ENCODE data around the gene ZNF425. TPM values are rescaled to one million over a fixed set of nuclear protein-coding genes. Genes with fewer than 3 reads are reported as not detected.

Gene ZNF425, protein sequence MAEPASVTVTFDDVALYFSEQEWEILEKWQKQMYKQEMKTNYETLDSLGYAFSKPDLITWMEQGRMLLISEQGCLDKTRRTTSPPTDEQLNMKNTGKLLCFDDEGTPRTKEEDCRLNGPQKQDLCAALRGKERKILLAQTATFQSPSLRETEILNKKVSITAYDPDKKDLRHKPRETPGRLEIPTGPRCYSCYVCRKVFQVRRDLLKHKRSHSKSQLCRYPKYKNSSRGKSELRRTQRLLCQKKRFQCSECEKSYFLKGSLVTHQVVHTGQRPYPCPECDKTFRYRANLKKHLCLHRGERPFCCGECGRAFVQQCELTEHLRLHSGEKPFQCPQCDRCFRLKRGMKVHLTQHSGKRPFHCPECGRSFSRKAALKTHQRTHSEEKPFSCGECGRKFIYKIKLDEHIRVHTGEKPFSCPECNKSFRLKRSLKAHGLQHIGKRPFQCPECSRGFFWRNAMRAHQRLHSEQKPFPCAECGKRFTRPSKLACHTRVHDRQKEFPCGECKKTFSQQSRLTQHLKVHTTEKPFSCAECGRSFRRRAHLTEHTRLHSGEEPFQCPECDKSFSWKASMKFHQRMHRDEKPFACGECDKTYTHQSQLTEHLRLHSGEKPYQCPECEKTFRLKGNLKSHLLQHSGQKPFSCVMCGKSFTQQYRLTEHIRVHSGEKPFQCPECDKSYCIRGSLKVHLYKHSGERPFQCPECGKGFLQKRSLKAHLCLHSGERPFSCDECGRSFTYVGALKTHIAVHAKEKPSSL
- under 1 TPM; 0.22 to 0.29 TPM for total RNA-seq

DNA sequence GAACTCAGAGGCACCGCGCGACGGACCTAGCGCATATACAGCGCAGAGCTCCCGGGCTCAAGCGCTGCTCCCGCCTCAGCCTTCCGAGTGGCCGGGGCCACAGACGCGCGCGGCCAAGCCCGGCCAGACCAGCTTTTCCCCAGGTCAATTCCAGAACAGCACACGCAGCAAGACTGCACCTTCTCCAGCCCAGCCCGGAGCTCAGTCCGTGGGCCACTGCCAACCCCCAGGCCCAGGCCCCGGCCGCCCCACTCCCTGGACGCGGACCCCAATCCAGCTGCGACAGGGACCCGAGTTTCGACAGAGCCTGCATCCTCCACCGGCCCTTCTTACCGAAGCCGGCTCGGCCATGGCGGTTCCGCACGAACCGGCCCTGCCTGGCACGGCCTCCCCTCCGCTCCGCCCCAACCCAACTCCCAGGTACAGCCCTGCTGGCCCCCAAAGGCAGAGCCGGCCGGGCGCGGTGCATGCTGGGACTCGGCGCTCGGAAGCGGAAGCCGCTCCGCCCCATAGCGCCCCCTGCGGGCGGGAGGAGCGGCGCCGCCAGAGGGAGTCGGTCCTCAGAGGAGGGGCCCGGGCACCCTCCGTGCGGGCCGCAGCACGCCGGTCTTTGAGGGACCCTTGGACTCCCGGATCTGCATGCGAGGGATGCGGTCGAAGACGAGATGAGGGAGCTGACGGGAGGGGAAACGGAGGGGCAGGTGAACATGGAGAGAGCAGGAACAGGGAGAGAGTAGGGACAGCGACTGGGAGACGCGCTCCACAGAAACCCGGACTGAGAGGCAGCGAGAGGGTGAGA is at the start of gene ZNF425:
ZNF425 (minus strand) TSS at position 462 of the 799 bp plus-strand sequence; CDS start at position 351, 111 bp downstream.
- peaks cover 19% of the 10 kb centered on the region for H3K4me1 Mint-ChIP-seq (ENCODE audit: low read depth)
- TF ChIP-seq CTCF (IDR thresholded peaks at IDR 0.05): peak; percentile 89
- intact Hi-C loops (cut with micrococcal nuclease): loop anchor here (2.0 kb wide), 1 partner anchor 35 kb away; the partner anchor contains the start of gene ZNF786
- H3K4me3 Mint-ChIP-seq: peak within 1 kb of the TSS; percentile 95
- POLR2A ChIA-PET: interaction anchor here (0.6 to 2.6 kb wide), 16 partner anchors 10 to 185 kb away, joined by 3 to 34 read pairs (median 4); partner anchors contain the start of genes PDIA4, ZNF212, ZNF398 and ZNF786
- peak; percentile 88 for ATAC-seq
- peak; percentile 92 for DNase-seq
- H3K36me3 Mint-ChIP-seq (ENCODE audit: low read depth): peaks cover 40% of the 10 kb centered on the region
- H3K27me3 Mint-ChIP-seq: no peaks in the 10 kb centered on the region
- H3K27ac Mint-ChIP-seq: peak within 1 kb of the TSS; percentile 98
- H3K9me3 Mint-ChIP-seq: peaks cover 6% of the 10 kb centered on the region
- CTCF ChIA-PET: interaction anchor here (0.6 to 5.0 kb wide), 15 partner anchors 10 to 426 kb away, joined by 3 to 52 read pairs (median 4); partner anchors contain the start of genes ZNF282, ZNF398 and ZNF783

DNA sequence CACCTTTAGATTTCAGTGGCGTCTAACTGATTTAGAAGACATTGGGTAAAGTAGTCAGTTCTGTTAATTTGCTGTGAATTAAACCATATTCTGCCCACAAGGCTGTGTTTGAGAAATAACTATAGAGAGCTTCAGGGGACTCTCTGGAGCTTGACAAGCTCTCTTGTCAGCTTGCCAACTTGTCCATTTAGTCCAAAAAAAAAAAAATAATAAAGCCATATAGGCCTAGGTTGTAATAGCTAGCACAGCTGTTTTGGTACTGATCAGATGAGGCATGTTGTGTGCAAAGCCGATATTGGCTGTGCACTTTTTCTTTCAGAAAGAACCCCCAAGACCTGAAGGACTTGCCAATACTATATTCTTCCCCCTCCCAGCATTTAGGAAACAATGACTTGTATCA is 49.0 kb upstream of the ZNF425 start:
- Mint-ChIP-seq H3K9me3 (no peaks in the 10 kb centered on the region), H3K4me1 (ENCODE audit: low read depth) (no peaks in the 10 kb centered on the region), H3K27me3 (no peaks in the 10 kb centered on the region), H3K36me3 (ENCODE audit: low read depth) (peaks cover 22% of the 10 kb centered on the region), H3K4me3 (no peak overlapping the region), H3K27ac (peak overlapping the region; percentile 34)
- POLR2A ChIA-PET: interaction anchor here (1.2 to 1.5 kb wide), 2 partner anchors 20 to 49 kb away, joined by 3 read pairs; partner anchors contain the start of genes ZNF282 and ZNF425
- ATAC-seq: no peak
- no peak for TF ChIP-seq CTCF (IDR thresholded peaks at IDR 0.05)
- CTCF ChIA-PET: interaction anchor here (1.0 kb wide), 1 partner anchor 28 kb away, joined by 3 read pairs; no protein-coding TSS in a partner anchor
- intact Hi-C loops (cut with micrococcal nuclease): no loop called here
- no peak for DNase-seq

DNA sequence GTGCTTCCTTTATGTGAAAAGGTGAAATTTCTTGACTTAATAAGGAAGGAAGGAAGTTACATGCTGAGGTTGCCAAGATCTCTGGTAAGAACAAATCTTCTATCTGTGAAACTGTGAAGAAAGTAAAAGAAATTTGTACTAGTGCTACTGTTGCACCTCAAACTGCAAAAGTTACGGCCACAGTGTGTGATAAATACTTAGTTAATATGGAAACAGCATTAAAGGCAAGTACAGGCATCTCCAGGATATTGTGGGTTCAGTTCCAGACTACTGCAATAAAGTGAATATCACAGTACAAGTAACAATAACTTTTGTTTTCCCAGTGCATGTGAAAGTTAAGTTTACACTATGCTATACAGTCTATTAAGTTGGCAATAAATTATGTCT is 46.4 kb upstream of the ZNF425 start:
- Mint-ChIP-seq H3K36me3 (ENCODE audit: low read depth) (peaks cover 15% of the 10 kb centered on the region), H3K27me3 (no peaks in the 10 kb centered on the region), H3K4me1 (ENCODE audit: low read depth) (no peaks in the 10 kb centered on the region), H3K27ac (peak overlapping the region; percentile 10), H3K4me3 (no peak overlapping the region), H3K9me3 (no peaks in the 10 kb centered on the region)
- POLR2A ChIA-PET: no interaction called here
- ATAC-seq (no peak), DNase-seq (no peak)
- CTCF ChIA-PET: no interaction called here
- intact Hi-C loops (cut with micrococcal nuclease): no loop called here
- no peak for TF ChIP-seq CTCF (IDR thresholded peaks at IDR 0.05)

DNA sequence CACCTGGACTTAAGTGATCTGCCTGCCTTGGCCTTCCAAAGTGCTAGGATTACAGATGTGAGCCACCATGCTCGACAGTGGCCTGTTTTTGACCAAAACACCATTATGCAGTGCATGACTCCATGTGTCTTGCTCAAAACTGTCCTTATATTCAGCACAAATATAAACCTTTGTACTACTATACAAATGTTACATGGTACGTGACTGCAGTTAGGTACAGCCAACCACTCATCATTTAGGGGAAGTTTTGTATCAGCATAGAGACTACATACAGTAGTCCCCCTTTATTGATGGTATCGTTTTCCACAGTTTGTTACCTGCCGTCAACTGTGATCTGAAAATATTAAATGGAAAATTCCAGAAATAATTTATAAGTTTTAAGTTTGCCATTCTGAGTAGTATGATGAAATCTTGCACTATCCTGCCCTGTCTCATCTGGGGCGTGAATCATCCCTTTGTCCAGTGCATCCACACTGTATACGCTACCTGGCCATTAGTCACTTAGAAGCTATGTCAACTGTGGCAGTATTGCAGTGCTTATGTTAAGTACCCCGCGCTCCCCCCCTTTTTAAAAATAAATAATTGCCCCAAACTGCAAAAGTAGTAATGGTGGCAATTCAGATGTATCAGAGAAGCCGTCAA is 45.9 kb upstream of the ZNF425 start:
- CTCF ChIA-PET: no interaction called here
- intact Hi-C loops (cut with micrococcal nuclease): no loop called here
- Mint-ChIP-seq H3K4me3 (no peak overlapping the region), H3K27ac (peak overlapping the region; percentile 10), H3K4me1 (ENCODE audit: low read depth) (no peaks in the 10 kb centered on the region), H3K36me3 (ENCODE audit: low read depth) (peaks cover 17% of the 10 kb centered on the region), H3K9me3 (no peaks in the 10 kb centered on the region), H3K27me3 (no peaks in the 10 kb centered on the region)
- no peak for DNase-seq
- POLR2A ChIA-PET: no interaction called here
- no peak for TF ChIP-seq CTCF (IDR thresholded peaks at IDR 0.05)
- ATAC-seq: no peak
